DND-41 (cell line): ENCODE data around the gene CDCA3.

ENCODE experiments used
- CTCF ChIP-seq: IDR thresholded peaks from 2 replicates; pipeline ENCODE4 v1.5.1; 2012; ENCODE audit warnings: borderline replicate concordance, low read length, moderate library complexity, mild to moderate bottlenecking; ENCODE audit not compliant: poor library complexity, severe bottlenecking; ENCODE audit errors: extremely low read depth
- EZH2 ChIP-seq: IDR thresholded peaks from 3 replicates; pipeline ENCODE4 v1.6.1; 2012; ENCODE audit warnings: borderline replicate concordance, low read depth, mild to moderate bottlenecking, moderate library complexity, low read length, inconsistent platforms; ENCODE audit not compliant: severe bottlenecking

DNA sequence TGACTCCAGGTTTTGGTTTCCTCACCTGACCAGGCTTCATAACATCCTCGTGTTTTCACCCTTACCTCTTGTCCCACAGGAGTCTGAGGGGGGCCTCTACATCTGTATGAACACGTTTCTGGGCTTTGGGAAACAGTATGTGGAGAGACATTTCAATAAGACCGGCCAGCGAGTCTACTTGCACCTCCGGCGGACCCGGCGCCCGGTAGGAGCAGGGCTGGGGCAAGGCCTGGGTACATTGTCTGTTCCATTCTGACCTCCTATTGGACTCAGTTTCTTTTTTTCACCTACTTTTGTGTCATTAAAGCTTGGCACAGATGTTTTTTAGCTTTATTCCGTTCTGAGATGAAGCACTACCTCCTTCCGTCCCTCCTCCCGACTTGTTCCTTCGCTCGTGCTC is 4.2 kb upstream of the CDCA3 start:
- no peak for TF ChIP-seq CTCF
- TF ChIP-seq EZH2, result no peak
